Measurements from ENCODE around the gene ZNF532.
A peak's percentile ranks its signal among the peaks of the same experiment; 100 is the strongest.

Gene ZNF532

DNA sequence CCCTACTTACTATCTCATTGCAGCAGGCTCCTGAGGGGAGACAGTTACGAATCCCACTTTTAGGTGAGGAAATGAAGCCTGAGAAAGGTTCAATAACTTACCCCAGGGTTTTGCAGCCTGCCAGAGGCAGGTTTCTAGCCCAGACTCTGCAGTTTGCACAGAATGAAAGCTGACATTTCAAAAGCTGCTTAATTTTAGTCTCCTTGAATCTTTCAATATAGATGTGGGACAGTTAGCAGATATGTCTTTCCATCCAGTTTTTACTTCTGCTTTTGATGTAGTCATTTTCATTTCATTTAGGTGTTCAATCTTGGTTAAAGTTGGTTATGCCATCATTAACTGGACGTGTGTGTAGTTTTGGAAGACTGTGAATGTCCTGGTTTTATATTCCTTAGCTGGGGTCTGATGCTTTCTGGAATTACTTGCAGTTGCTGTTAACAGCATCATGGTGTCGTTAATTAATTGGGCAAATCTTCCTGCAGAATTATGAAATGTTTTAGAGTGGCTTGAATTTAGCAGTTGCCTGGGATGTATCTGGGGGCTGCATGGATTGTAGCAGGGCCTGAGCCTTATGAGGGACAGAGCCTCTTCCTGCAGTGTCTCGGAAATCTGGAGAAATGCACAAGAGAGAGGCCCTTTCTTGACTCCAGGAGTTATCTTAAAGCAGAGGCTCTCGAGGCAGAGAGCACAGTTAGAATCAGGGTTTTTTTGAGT lies 100.8 kb downstream of the ZNF532 start:
- Mint-ChIP-seq H3K9me3 (no peaks in the 10 kb centered on the region), H3K4me1 (peaks cover 23% of the 10 kb centered on the region), H3K4me3 (no peak overlapping the region), H3K27ac (peak overlapping the region; percentile 62 to 82 (median 65)), H3K27me3 (ENCODE audit: low read depth) (no peaks in the 10 kb centered on the region), H3K36me3 (ENCODE audit: low read depth) (peaks cover 78% of the 10 kb centered on the region)
- TF ChIP-seq, protein P1, sequence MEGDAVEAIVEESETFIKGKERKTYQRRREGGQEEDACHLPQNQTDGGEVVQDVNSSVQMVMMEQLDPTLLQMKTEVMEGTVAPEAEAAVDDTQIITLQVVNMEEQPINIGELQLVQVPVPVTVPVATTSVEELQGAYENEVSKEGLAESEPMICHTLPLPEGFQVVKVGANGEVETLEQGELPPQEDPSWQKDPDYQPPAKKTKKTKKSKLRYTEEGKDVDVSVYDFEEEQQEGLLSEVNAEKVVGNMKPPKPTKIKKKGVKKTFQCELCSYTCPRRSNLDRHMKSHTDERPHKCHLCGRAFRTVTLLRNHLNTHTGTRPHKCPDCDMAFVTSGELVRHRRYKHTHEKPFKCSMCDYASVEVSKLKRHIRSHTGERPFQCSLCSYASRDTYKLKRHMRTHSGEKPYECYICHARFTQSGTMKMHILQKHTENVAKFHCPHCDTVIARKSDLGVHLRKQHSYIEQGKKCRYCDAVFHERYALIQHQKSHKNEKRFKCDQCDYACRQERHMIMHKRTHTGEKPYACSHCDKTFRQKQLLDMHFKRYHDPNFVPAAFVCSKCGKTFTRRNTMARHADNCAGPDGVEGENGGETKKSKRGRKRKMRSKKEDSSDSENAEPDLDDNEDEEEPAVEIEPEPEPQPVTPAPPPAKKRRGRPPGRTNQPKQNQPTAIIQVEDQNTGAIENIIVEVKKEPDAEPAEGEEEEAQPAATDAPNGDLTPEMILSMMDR (IDR thresholded peaks at IDR 0.05; ENCODE audit: unreplicated experiment in 3 of 3), result no peak

DNA sequence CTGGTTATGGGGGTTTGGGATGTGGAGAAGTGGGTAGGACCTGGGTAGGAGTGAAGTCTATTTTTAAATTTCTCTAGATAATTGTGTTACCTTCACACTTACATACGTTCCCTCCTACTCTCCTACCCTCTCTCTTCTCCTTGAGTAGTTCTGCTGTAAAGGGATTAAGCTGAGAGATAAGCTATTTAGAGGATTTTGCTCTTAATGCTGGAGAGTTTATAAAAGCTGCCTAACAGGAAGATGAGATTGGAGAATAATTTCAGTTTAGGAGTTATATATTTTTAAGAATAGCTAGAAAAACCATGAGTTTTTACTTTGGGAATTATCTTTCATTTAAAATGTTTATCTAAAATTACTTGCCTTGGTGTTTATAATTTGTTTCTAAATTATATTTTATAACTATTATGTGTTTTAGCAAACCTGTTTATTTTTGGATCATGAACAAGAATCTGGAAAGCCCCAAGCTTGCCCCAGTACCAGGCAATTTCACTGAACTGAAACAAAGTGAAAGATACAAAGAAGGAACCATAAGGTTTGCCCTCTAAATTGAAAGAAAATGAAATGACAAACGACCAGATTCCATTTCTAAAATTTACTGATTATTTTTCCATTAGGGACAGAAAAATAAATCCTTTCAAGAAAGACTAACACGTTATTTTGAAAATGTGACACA lies 101.5 kb downstream of the ZNF532 start:
- no peak overlapping the region for H3K4me3 Mint-ChIP-seq
- peaks cover 76% of the 10 kb centered on the region for H3K36me3 Mint-ChIP-seq (ENCODE audit: low read depth)
- H3K4me1 Mint-ChIP-seq, result peaks cover 23% of the 10 kb centered on the region
- no peaks in the 10 kb centered on the region for H3K27me3 Mint-ChIP-seq (ENCODE audit: low read depth)
- H3K9me3 Mint-ChIP-seq, result no peaks in the 10 kb centered on the region
- H3K27ac Mint-ChIP-seq, result peak overlapping the region; percentile 62 to 82 (median 65)
- TF ChIP-seq, protein P1 (IDR thresholded peaks at IDR 0.05; ENCODE audit: unreplicated experiment in 3 of 3), result no peak

DNA sequence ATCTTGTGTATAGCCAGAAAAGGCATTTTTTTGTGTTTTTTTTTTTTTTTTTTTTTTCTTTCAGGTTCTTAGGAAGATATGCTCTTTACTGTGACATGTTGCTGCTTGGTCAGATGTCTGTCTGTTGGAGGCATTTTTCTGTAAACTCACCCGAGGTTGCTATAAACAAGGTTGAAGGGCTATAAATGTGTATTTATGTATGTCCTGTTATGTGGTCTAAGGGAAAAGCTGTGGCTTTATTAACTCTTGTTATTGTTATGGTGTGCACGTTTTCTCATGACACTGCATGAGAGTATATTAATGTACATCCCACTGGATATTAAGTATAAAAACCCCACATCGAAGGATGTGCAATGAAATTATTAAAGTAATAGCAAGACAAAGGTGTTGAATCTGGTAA lies 102.0 kb downstream of the ZNF532 start:
- TF ChIP-seq, protein P1 (IDR thresholded peaks at IDR 0.05; ENCODE audit: unreplicated experiment in 3 of 3), result no peak
- H3K4me3 Mint-ChIP-seq, result no peak overlapping the region
- H3K27me3 Mint-ChIP-seq (ENCODE audit: low read depth), result no peaks in the 10 kb centered on the region
- H3K4me1 Mint-ChIP-seq, result peaks cover 23% of the 10 kb centered on the region
- no peaks in the 10 kb centered on the region for H3K9me3 Mint-ChIP-seq
- peaks cover 76% of the 10 kb centered on the region for H3K36me3 Mint-ChIP-seq (ENCODE audit: low read depth)
- no peak overlapping the region for H3K27ac Mint-ChIP-seq

DNA sequence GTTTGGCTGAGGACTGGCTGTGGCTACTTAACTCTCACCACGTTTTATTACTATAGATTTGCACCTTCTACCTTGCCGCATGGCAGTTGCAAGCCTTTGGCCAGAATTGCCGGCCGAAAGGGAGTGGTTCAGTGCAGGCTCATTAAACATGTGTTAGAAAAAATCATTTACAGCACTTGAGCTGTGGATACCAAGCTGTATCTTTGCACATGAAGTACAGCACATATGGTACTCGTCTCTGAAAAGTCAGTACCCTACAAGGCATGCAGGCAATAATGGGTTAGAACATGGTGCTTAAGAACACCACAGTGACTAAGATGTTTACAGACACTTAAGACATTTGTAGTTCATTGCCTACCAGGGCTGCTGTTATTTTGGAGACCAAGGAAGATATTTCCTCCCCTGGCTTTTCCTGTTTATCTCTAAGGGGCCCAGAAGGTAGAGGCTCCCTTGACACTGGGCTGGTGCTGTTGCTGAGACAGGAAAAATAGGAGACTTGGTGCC lies 103.1 kb downstream of the ZNF532 start:
- H3K27ac Mint-ChIP-seq, result no peak overlapping the region
- H3K4me3 Mint-ChIP-seq, result no peak overlapping the region
- H3K27me3 Mint-ChIP-seq (ENCODE audit: low read depth), result no peaks in the 10 kb centered on the region
- TF ChIP-seq, protein P1 (IDR thresholded peaks at IDR 0.05; ENCODE audit: unreplicated experiment in 3 of 3), result no peak
- H3K4me1 Mint-ChIP-seq, result peaks cover 23% of the 10 kb centered on the region
- H3K9me3 Mint-ChIP-seq, result no peaks in the 10 kb centered on the region
- peaks cover 77% of the 10 kb centered on the region for H3K36me3 Mint-ChIP-seq (ENCODE audit: low read depth)

DNA sequence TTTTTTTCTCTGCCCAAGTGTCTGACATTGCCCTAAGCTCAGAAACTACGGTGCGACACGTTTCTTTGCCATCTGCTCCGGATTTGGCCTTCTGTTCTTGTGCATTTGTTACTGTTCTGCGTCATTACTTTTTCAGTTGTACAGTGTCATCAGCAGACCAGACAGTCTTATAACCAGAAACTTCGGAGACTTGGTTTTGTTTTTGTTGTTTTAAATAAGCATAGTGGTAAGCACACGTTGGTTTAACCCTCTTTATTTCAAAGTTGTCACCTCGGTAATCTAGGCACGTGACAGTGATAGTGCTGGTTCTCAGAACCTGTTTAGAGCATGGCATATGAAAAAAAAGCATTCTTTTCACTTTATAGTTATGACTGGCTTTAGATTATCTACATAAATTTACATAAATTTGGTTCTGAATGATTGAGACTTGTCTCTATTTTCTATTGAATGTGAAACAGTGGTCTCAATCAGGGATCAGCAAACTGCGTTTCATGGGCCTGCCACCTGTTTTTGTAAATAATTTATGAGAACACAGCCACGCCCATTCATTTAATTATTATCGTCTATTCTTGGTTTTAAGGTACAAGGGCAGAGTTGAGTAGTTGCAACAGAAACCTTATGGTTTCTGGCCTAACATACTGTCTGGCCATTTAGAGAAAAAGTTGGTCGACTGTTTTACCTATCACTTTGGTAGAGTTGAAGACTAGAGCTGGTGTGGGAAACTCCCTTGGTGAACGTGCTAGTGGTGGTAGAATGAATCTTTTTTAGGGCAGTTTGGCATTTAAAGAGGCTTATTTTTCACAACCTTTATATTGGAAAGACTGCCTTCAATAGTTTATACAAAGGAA lies 106.5 kb downstream of the ZNF532 start:
- Mint-ChIP-seq H3K36me3 (ENCODE audit: low read depth) (peaks cover 72% of the 10 kb centered on the region), H3K27ac (no peak overlapping the region), H3K9me3 (no peaks in the 10 kb centered on the region), H3K27me3 (ENCODE audit: low read depth) (no peaks in the 10 kb centered on the region), H3K4me3 (no peak overlapping the region), H3K4me1 (peaks cover 8% of the 10 kb centered on the region)
- TF ChIP-seq, protein P1 (IDR thresholded peaks at IDR 0.05; ENCODE audit: unreplicated experiment in 3 of 3), result no peak

Measured in nephron (organoid).